IPS-11a (cell line): Measurements from ENCODE around the gene BLTP1.
"Not testable (repeated sequence)": the region's sequence is repeated elsewhere in the genome, so short reads cannot be mapped to it uniquely, and the experiment has no call there.

Experiments
- H3K4me3 ChIP-seq: one replicate; pipeline ENCODE4 v1.5.1; 2013; ENCODE audit warnings: low read depth, low read length, control low read depth

BLTP1 gene

DNA sequence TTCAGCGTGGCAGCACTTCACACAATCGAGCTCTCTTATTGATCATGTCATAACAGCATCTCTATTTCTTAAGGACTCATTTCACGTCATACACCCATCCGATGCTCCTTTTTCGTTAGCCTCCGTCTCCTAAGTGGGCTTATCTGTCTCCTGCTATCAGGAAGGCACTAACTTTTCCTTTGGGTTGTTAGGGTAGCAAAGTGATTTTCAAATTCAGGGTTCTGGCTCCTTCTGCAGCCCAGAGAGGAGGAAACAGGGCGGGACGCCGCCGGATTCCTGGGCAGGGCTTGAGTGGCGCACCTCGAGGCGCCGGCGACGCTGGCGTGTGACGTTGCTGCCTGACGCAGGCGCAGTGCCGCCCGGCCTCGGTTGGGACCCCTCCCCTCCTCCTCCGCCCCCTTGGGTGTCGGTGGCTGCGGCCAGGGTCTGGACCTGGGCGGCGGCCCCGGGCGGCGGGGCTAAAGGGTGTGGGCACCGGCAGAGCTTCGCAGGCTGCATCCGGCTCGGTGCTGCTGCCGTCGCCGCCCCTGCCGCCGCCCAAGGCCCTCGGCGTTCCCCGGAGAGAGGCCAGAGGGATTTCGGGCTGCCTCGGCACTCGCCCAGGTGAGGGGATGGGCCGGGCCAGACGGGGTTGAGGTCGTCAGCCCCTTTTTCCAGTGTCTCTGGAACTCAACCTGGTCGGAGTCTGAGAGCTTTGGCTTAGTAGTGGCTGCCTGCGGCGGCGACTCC, at the start of gene BLTP1:
TSS of gene BLTP1 (plus strand) at position 350 of the 729 bp plus-strand sequence. CDS start 18,317 bp downstream, outside the sequence.
- H3K4me3 ChIP-seq = peak within 1 kb of the TSS; percentile 73

- H3K4me3 ChIP-seq = no peak overlapping the region
Measured at GRCh38 chr4:122104184-122104583, 47.9 kb upstream of the BLTP1 start.

DNA sequence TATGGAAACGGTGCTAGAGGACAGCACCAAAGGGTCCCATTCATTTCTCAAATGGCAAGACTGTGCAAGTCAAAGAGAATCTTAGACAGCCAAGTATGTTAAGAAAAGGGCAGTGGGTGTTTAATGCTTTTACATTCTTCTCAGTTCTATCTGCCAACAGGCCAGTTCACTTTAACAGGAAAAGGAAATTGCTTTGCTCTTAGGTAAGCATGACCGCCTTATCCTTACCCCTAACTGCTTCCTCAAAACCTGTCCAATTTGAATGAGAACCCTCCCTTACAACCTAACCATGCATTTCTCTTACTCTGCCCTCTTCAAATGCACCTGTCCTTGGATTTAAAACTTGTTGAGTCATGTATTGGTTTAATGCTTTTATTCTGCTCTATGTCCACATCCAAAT, 44.5 kb upstream of the BLTP1 start:
- no peak overlapping the region for H3K4me3 ChIP-seq

GRCh38 chr4:122110304-122110703, 41.8 kb upstream of the BLTP1 start:
- not testable (repeated sequence) for H3K4me3 ChIP-seq

DNA sequence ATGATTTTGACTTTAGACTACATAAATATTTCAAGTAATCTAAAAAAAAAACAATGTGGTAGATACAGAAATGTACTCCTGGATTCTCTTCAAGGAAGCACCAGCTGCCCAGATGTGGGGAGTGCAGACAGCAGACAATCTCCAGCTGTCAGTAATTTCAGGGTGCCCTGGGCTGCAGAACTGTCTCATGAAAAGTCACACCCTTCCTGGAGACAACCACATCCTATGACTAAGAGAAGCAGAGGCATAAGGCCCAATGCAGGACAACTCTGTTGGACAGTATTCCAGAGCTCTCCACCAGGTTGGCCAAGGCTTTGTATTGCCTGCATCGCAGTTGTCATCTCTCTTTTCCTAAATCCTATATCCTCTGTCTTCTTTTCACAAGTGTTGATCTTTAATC, 34.4 kb upstream of the BLTP1 start:
- no peak overlapping the region for H3K4me3 ChIP-seq

DNA sequence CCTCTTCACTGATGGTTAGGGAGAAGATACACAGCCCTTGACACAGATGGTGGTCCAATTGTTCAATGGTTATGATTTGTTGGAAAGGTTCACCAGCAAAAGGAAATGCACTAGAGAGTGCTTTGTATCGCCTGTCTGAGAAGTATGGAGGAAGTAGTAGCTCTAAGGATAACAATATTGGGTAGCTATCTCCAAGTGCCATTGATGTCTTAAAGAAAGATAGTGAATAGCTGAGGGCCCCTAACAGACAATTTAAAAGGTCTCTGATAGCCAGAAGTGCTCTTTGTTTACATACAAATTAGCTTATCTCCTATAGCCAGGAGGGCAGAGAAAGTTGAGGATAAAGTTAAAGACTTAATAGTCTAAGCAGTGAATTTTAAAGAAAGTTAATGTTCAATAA, 33.9 kb upstream of the BLTP1 start:
- H3K4me3 ChIP-seq = no peak overlapping the region

- no peak overlapping the region for H3K4me3 ChIP-seq
Measured at GRCh38 chr4:122119739-122120138, 32.4 kb upstream of the BLTP1 start.

- no peak overlapping the region for H3K4me3 ChIP-seq
Measured at GRCh38 chr4:122121593-122121992, 30.5 kb upstream of the BLTP1 start.

DNA sequence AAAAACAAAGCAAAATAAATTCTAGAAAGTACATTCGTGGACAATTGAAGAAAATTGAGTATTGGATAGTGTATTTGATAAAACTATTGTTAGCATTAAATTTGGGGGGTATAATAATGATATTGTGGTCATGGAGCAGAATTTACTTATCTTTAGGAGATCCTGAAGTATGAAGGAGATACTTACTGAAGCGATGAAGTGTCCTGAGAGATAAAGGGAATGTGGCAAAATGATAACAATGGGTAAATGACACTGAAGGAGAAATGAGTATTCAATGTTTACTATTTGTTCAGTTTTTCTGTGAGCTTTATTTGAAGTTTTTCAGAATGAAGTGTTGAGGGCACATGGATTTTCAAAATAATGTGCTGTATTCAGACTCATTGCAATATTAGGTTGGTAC, 30.0 kb upstream of the BLTP1 start:
- H3K4me3 ChIP-seq = no peak overlapping the region

GRCh38 chr4:122129061-122129460, 23.1 kb upstream of the BLTP1 start:
- H3K4me3 ChIP-seq = no peak overlapping the region

DNA sequence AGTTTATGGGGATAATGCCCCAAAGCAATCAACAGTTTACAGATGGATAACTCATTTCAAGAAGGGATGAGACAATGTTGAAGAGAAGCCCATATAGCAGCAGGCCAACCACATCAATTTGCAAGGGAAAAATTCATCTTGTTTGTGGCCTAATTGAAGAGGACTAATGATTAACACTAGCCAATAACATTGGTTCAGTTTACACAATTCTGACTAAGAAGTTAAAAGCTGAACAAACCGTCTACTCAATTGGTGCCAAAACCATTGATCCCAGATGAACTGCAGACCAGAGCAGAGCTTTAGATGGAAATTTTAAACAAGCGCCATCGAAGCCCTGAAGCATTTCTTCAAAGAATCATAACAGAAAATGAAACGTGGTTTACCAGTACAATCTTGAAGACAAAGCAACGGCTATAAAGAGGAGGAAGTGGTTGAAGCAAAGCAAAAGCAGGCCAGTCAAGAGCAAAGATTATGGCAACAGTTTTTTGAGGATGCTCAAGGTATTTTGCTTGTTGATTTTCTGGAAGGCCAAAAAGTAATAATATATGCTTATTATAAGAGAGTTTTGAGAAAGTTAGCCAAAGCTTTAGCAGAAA, 20.5 kb upstream of the BLTP1 start:
- H3K4me3 ChIP-seq = no peak overlapping the region

DNA sequence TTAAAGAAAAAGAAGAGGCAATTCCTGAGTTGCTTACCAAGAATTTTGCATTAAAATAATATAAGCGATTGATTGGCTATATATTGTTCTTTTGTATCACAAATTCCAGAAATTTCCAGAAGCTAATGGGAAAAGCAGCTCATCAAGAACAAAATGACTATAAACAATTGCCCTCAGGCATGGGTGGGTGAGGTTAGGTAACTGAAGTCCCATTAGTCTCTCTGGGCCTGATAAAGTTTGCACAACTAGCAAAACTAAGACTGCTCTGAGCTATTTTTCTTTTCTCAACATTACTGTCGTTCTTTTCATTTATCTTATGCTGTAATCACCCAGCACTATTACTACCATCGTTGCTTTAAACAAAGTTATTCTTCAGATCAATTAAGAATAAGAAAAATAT, 19.2 kb upstream of the BLTP1 start:
- no peak overlapping the region for H3K4me3 ChIP-seq

- H3K4me3 ChIP-seq = no peak overlapping the region
Measured at GRCh38 chr4:122139139-122139538, 13.0 kb upstream of the BLTP1 start.

DNA sequence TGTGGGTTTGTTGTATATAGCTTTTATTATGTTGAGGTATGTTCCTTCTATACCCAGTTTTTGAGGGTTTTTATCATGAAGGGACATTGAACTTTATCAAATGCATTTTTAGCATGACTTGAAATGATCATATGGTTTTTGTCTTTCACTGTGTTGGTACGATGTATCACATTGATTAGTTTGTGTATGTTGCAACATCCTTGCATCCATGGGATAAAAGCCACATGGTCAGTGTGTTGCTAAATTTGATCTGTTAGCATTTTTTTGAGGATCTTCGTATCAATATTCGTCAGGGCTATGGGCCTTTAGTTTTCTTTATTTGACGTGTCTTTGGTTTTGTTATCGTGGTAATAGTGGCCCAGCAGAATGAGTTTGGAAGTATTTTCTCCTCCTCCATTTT, 11.3 kb upstream of the BLTP1 start:
- no peak overlapping the region for H3K4me3 ChIP-seq

- no peak overlapping the region for H3K4me3 ChIP-seq
Measured at GRCh38 chr4:122142687-122143086, 9.4 kb upstream of the BLTP1 start.

DNA sequence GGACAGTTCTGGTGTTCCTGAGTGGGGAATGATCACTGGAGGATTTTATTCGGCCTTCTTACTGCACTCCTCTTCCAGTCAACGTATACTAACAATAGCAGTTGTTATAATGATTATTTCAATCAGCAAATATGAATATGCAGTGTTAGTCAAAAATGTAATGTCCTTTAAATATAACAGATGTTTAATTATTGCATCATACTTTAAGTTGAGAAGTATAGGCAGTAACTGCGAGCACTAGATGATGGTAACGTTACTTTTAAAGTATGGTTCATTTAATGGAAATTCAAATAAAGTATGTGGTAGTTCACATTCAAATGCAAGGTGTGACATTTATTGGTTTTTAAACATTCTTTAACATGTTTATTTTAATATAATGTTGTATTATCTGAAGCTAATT, 5.5 kb upstream of the BLTP1 start:
- H3K4me3 ChIP-seq = no peak overlapping the region

- H3K4me3 ChIP-seq = no peak overlapping the region
Measured at GRCh38 chr4:122150931-122151330, 1.2 kb upstream of the BLTP1 start.

GRCh38 chr4:122152711-122153226, 638 bp downstream of the BLTP1 start:
- H3K4me3 ChIP-seq = peak overlapping the region; percentile 73

DNA sequence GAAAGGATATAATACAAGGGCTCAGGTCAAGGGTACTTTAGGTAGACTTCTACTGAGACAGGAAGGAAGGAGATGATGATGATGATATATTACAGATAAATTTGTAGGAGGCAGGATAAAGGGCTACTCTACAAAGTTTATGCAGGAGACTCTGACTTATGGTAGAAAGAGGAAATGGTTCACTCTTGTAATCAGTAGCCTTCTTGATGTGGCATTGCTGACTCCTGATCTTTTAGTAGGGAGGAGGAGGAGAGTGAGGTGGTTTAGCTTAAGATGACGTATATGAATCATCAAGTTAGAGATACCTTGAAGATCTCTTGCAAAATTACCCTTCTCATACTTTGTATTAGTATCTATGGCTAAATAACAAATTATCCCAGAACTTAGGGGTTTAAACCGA, 4.7 kb downstream of the BLTP1 start:
- no peak overlapping the region for H3K4me3 ChIP-seq

GRCh38 chr4:122163301-122163700, 11.2 kb downstream of the BLTP1 start:
- no peak overlapping the region for H3K4me3 ChIP-seq

DNA sequence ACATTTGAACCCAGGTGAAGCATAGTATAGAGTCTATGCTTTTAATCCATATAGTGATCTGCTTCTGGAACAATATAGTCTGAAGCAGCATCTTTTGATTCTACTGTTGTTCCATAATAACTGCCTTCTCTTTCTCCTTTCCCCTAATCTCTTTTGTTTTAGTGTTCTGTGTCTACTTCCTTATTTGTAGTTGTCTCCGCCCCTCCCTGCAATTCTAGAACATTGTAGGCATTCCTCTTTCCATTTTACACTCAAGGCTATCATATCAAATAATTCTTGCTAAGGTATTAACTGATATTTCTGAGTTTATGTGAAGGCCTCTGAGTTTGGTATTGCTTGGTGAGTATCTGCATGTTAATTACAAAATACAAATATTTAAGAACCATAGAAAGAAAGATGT, 11.6 kb downstream of the BLTP1 start:
- no peak overlapping the region for H3K4me3 ChIP-seq

GRCh38 chr4:122167369-122167768, 15.2 kb downstream of the BLTP1 start:
- no peak overlapping the region for H3K4me3 ChIP-seq

DNA sequence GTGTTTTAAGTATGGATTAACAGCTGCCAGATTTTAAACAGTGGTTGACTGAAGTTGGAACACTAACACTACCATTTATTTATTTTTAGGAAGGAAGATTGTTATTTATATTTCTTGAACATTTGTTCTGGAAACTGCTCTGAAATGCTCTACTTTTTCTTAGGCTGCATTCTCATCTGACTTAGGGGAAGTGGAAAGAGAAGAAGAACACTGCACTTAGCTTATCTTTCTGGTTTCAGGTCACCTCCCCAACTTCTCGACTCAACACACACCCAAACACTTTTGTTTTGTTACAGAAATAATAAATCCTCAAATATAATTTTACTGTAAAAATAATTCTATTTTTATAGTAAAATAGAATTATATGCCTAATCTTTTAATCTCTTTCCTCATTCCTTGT, 18.6 kb downstream of the BLTP1 start:
- no peak overlapping the region for H3K4me3 ChIP-seq
